Activated CD4-positive, CD25-positive, alpha-beta regulatory T cell treated with anti-CD3 and anti-CD28 coated beads, Interleukin-2, amount 50 U/mL, for 16 hours (primary cell): ENCODE results near the gene CD109.

Experiments
- DNase-seq: peaks from one replicate; pipeline ENCODE4 v3.0.0-alpha.2; 2020; ENCODE audit warnings: low read depth, low spot score

The CD109 gene

GRCh38 chr6:73857341-73857890 is 161.4 kb downstream of the CD109 start:
- DNase-seq: no peak

GRCh38 chr6:73858376-73858775 is 162.4 kb downstream of the CD109 start:
- DNase-seq: no peak

GRCh38 chr6:73860303-73860702 is 164.3 kb downstream of the CD109 start:
- DNase-seq: no peak

GRCh38 chr6:73866305-73866704 is 170.3 kb downstream of the CD109 start:
- no peak for DNase-seq

GRCh38 chr6:73867411-73867810 is 171.4 kb downstream of the CD109 start:
- no peak for DNase-seq

- DNase-seq: no peak
Measured at GRCh38 chr6:73870907-73871306, 174.9 kb downstream of the CD109 start.

- no peak for DNase-seq
Measured at GRCh38 chr6:73873081-73873480, 177.1 kb downstream of the CD109 start.
